ENCODE measurements around the gene PRAMEF18.
"Not testable (repeated sequence)": the region's sequence is repeated elsewhere in the genome, so short reads cannot be mapped to it uniquely, and the experiment has no call there.

Gene PRAMEF18, protein sequence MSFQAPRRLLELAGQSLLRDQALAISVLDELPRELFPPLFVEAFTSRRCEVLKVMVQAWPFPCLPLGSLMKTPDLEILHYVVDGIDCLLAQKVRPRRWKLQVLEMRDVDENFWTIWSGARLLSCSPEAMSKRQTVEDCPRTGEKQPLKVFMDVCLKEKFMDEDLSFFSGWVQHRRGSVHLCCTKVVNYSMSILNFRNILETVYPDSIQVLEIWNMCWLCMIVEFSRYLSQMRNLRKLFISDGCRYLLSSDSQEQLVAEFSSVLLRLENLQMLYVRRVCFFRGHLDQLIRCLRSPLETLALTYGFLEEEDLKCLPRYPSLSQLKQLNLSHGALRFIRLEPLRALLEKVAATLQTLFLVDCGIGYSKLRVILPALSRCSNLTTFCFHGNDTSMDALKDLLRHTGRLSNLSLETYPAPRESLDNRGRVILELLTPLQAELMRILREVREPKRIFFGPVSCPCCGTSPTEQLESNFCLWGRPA

DNA sequence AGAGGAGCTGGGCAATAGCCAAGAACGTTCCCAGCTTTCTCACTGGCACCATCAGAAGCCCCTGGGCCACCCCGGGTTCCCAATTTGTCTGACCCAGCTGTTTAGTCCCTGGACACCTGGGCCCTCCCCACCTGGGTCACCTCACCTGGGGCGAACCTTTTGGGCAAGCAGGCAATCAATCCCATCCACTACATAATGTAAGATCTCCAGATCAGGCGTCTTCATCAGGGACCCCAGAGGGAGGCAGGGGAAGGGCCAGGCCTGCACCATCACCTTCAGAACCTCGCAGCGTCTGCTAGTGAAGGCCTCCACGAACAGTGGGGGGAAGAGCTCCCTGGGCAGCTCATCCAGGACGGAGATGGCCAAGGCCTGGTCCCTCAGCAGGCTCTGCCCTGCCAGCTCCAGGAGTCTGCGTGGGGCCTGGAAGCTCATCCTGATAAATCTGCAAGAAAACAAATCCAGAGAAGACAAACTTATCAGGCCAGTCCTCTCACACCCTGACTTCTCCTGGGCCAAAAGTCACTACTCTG is at the start of gene PRAMEF18:
Gene PRAMEF18 (minus strand): TSS at position 480 of the 530 bp plus-strand sequence. CDS start 48 bp downstream, at position 432.
- DNase-seq (ENCODE audit: low read depth); H3K27me3 ChIP-seq (replicated peaks; ENCODE audit: control insufficient read depth, insufficient read depth, low read length); H3K4me3 ChIP-seq (ENCODE audit: low read length); H3K36me3 ChIP-seq (ENCODE audit: control insufficient read depth, insufficient read depth, low read length, severe bottlenecking); H3K4me1 ChIP-seq (ENCODE audit: control insufficient read depth, insufficient read depth, low read length); H3K9me3 ChIP-seq (ENCODE audit: control insufficient read depth, low read length); H3K9ac ChIP-seq (ENCODE audit: low read length): not testable (repeated sequence)

DNA sequence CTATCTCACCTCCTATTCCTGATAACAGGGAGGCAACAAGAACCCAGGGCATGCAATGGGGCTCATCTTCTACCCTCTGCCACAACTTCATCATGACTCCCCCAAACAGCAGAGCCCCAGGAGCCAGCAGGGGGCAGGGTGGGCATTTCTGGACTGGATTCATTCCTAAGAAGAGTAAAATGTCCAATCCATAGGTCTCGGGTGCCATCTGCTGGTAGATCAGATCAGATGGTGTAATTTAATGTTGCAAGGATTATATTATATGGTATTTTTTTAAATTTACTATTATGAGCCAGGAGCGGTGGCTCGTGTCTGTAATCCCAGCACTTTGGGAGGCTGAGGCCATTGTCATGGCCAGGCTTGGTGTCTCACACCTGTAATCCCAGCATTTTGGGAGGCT is 39.2 kb upstream of the PRAMEF18 start:
- DNase-seq (ENCODE audit: low read depth); H3K4me3 ChIP-seq (ENCODE audit: low read length); H3K27me3 ChIP-seq (replicated peaks; ENCODE audit: control insufficient read depth, insufficient read depth, low read length); H3K9ac ChIP-seq (ENCODE audit: low read length); H3K36me3 ChIP-seq (ENCODE audit: control insufficient read depth, insufficient read depth, low read length, severe bottlenecking); H3K9me3 ChIP-seq (ENCODE audit: control insufficient read depth, low read length); H3K4me1 ChIP-seq (ENCODE audit: control insufficient read depth, insufficient read depth, low read length): not testable (repeated sequence)

DNA sequence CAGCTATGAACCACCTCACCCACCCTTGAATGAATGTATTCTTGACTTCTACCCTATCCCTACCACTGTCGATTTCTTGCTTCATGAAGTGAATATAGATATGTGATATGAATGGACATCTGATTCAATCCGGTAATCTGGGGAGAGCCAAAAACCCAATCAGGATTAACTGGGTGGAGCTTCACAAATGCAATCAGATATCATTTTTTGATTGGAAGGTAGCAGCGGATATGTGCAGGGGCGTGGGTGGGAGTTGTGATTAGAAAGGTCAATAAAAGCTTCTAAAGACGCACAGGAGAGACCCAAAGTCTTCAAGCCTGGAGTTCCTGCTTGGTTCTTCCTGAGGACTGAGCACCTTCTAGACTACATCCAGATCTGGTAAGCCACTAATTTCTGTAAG is 27.9 kb upstream of the PRAMEF18 start, which contains the start of gene PRAMEF5:
Gene PRAMEF5 (plus strand): TSS at position 301 of the 400 bp plus-strand sequence. CDS start 5,071 bp downstream, outside the sequence.
- not testable (repeated sequence) for H3K9ac ChIP-seq (ENCODE audit: low read length); H3K4me1 ChIP-seq (ENCODE audit: control insufficient read depth, insufficient read depth, low read length); DNase-seq (ENCODE audit: low read depth); H3K9me3 ChIP-seq (ENCODE audit: control insufficient read depth, low read length); H3K27me3 ChIP-seq (replicated peaks; ENCODE audit: control insufficient read depth, insufficient read depth, low read length); H3K4me3 ChIP-seq (ENCODE audit: low read length); H3K36me3 ChIP-seq (ENCODE audit: control insufficient read depth, insufficient read depth, low read length, severe bottlenecking)

DNA sequence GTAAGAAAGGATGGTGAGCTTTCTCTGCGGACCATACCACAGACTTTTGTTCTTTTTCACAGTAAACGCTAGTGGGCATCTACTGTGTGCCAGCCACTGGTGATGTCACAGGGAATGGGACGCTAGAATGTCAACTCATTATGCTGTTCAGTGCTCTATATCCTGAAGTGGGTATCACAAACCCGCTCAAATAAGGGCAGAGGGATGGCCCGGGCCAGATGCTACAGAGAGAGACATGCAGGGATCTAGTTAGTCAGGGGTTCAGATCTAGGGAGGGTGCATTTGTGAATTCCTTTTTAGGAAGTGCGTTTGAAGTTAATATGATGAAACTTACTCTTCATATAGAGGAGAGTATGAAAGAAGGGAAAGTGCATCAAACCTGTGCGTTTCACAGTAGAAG is 21.2 kb upstream of the PRAMEF18 start:
- DNase-seq (ENCODE audit: low read depth); H3K36me3 ChIP-seq (ENCODE audit: control insufficient read depth, insufficient read depth, low read length, severe bottlenecking); H3K4me1 ChIP-seq (ENCODE audit: control insufficient read depth, insufficient read depth, low read length); H3K9me3 ChIP-seq (ENCODE audit: control insufficient read depth, low read length); H3K9ac ChIP-seq (ENCODE audit: low read length); H3K27me3 ChIP-seq (replicated peaks; ENCODE audit: control insufficient read depth, insufficient read depth, low read length); H3K4me3 ChIP-seq (ENCODE audit: low read length): not testable (repeated sequence)

DNA sequence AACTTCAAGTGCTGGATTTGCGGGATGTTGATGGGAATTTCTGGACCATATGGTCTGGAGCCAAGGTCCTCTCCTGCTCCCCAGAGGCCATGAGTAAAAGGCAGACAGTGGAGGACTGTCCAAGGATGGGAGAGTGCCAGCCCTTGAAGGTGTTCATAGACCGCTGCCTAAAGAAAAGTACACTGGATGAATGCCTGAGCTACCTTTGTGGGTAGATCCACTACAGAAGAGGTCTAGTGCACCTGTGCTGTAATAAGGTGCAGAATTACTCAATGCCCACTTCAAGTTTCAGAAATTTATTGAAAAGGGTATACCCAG is 20.6 kb upstream of the PRAMEF18 start:
- not testable (repeated sequence) for H3K36me3 ChIP-seq (ENCODE audit: control insufficient read depth, insufficient read depth, low read length, severe bottlenecking); H3K9me3 ChIP-seq (ENCODE audit: control insufficient read depth, low read length); DNase-seq (ENCODE audit: low read depth); H3K27me3 ChIP-seq (replicated peaks; ENCODE audit: control insufficient read depth, insufficient read depth, low read length); H3K4me1 ChIP-seq (ENCODE audit: control insufficient read depth, insufficient read depth, low read length); H3K4me3 ChIP-seq (ENCODE audit: low read length); H3K9ac ChIP-seq (ENCODE audit: low read length)

DNA sequence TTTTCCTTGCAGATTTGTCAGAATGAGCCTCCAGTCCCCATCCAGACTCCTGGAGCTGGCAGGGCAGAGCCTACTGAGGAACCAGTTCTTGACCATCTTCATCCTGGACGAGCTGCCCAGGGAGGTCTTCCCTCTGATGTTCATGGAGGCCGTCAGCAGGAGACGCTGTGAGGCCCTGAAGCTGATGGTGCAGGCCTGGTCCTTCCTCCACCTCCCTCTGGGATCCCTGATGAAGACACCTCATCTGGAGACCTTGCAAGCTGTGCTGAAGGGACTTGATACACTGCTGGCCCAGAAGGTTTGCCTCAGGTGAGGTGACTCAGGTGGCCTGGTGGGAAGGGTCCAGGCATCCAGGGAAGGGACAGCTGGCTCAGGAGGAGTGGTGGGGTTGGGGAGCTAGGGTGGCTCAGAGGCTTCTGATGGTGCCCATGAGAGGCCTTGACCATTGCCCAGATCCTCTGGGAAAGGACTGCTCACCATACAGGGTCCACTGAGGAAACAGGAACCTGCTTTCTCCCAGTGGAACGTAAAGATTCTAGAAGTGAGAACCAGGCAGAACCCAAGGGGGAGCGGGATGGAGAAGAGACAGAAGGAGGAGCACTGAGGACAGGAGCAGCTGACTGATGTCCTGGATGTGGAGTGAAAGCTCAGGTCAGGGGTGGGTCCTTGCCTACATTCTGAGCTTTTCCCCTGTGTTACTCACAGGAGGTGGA is 20.0 kb upstream of the PRAMEF18 start:
- not testable (repeated sequence) for H3K9me3 ChIP-seq (ENCODE audit: control insufficient read depth, low read length); H3K9ac ChIP-seq (ENCODE audit: low read length); H3K4me3 ChIP-seq (ENCODE audit: low read length); H3K36me3 ChIP-seq (ENCODE audit: control insufficient read depth, insufficient read depth, low read length, severe bottlenecking); H3K27me3 ChIP-seq (replicated peaks; ENCODE audit: control insufficient read depth, insufficient read depth, low read length); DNase-seq (ENCODE audit: low read depth); H3K4me1 ChIP-seq (ENCODE audit: control insufficient read depth, insufficient read depth, low read length)

DNA sequence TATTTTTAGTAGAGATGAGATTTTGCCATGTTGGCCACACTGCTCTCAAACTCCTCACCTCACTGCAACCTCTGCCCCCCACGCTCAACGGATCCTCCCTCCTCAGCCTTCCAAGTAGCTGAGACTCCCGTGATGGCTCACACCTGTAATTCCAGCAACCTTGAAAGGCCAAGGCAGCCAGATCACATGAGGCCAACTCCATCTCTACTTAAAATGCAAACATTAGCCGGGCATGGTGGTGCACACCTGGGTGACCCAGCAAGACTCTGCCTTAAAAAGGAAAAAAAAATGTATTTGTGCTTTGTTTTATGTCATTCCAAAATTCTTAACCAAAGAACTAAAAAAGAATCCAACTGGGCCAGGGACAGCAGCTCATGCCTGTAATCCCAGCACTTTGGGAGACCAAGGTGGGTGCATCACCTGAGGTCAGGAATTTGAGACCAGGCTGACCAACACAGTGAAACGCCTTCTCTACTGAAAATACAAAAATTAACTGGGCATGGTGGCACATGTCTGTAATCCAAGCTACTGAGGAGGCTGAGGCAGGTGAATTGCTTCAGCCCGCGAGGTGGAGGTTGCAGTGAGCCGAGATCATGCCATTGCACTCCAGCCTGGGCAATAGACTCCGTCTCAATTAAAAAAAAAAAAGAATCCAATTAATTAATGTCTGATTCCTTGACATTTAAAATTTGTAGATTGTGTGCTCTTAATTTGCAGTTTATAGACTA is 17.7 kb upstream of the PRAMEF18 start:
- H3K27me3 ChIP-seq (replicated peaks; ENCODE audit: control insufficient read depth, insufficient read depth, low read length); H3K9me3 ChIP-seq (ENCODE audit: control insufficient read depth, low read length); H3K4me3 ChIP-seq (ENCODE audit: low read length); H3K36me3 ChIP-seq (ENCODE audit: control insufficient read depth, insufficient read depth, low read length, severe bottlenecking); H3K9ac ChIP-seq (ENCODE audit: low read length); H3K4me1 ChIP-seq (ENCODE audit: control insufficient read depth, insufficient read depth, low read length); DNase-seq (ENCODE audit: low read depth): not testable (repeated sequence)

DNA sequence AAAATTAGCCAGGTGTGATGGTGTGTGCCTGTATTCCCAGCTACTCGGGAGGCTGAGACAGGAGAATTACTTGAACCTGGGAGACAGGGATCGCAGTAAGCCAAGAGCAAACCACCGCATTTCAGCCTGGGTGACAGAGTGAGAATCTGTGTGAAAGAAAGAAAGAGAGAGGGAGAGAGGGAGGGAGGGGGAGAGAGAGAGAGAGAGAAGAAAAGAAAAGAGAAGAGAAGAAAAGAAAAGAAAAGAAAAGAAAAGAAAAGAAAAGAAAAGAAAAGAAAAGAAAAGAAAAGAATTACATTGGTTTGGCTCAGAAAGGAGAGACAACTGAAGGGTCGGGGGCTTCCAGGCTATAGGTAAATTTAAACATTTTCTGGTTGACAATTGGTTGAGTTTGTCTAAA is 13.7 kb upstream of the PRAMEF18 start:
- not testable (repeated sequence) for H3K27me3 ChIP-seq (replicated peaks; ENCODE audit: control insufficient read depth, insufficient read depth, low read length); DNase-seq (ENCODE audit: low read depth); H3K4me1 ChIP-seq (ENCODE audit: control insufficient read depth, insufficient read depth, low read length); H3K9me3 ChIP-seq (ENCODE audit: control insufficient read depth, low read length); H3K4me3 ChIP-seq (ENCODE audit: low read length); H3K9ac ChIP-seq (ENCODE audit: low read length); H3K36me3 ChIP-seq (ENCODE audit: control insufficient read depth, insufficient read depth, low read length, severe bottlenecking)

DNA sequence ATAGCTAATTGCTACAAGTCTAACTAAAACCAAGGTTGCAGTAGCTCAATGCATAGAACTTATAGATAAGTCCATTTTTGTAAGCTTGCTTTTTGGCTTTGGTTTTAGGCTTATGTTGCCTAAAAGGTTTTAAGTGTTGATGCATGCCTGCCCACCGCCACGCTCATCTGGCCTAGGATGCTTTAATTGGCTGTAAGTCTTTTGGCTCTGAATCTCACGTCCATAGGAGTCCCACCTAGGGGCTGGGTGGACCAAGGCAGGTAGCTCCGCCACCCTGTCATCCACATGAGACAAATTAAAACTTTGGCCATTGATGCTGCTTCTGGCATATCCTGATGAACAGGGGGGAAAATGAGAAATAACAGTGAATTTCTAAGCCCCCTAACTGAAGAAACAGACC is 11.6 kb upstream of the PRAMEF18 start:
- not testable (repeated sequence) for H3K9me3 ChIP-seq (ENCODE audit: control insufficient read depth, low read length); DNase-seq (ENCODE audit: low read depth); H3K27me3 ChIP-seq (replicated peaks; ENCODE audit: control insufficient read depth, insufficient read depth, low read length); H3K4me3 ChIP-seq (ENCODE audit: low read length); H3K9ac ChIP-seq (ENCODE audit: low read length); H3K36me3 ChIP-seq (ENCODE audit: control insufficient read depth, insufficient read depth, low read length, severe bottlenecking); H3K4me1 ChIP-seq (ENCODE audit: control insufficient read depth, insufficient read depth, low read length)

DNA sequence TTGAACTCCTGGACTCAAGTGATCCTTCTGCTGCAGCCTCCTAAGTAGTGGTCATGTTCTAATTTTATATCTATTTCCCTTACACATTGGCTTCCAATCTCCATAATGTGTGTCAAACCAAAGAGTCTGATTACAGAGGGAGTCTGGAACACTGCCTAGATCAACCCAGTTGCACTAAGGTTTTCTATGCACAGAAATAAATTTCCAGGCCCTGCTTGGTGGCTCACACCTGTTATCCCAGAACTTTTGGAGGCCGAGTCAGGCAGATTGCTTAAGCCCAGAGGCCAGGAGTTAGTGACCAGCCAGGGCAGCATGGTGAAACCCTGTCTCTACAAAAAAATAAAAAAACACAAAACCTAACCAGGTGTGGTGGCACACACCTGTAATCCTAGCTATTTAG is 8.1 kb upstream of the PRAMEF18 start:
- H3K27me3 ChIP-seq (replicated peaks; ENCODE audit: control insufficient read depth, insufficient read depth, low read length); H3K4me3 ChIP-seq (ENCODE audit: low read length); H3K4me1 ChIP-seq (ENCODE audit: control insufficient read depth, insufficient read depth, low read length); DNase-seq (ENCODE audit: low read depth); H3K36me3 ChIP-seq (ENCODE audit: control insufficient read depth, insufficient read depth, low read length, severe bottlenecking); H3K9ac ChIP-seq (ENCODE audit: low read length); H3K9me3 ChIP-seq (ENCODE audit: control insufficient read depth, low read length): not testable (repeated sequence)

DNA sequence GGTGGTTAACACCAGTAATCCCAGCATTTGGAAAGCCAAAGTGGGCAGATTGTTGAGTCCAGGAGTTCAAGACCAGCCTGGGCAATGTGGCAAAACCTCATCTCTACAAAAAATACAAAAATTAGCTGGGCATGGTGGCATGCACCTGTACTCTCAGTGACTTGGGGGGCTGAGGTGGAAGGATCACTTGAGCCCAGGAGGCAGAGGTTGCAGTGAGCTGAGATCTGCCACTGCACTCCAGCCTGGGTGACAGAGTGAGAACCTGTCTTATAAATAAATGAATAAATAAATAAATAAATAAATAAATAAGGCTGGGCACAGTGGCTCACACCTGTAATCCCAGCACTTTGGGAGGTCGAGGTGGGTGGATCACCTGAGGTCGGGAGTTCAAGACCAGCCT is 6.1 kb upstream of the PRAMEF18 start:
- not testable (repeated sequence) for DNase-seq (ENCODE audit: low read depth); H3K36me3 ChIP-seq (ENCODE audit: control insufficient read depth, insufficient read depth, low read length, severe bottlenecking); H3K4me3 ChIP-seq (ENCODE audit: low read length); H3K9ac ChIP-seq (ENCODE audit: low read length); H3K27me3 ChIP-seq (replicated peaks; ENCODE audit: control insufficient read depth, insufficient read depth, low read length); H3K4me1 ChIP-seq (ENCODE audit: control insufficient read depth, insufficient read depth, low read length); H3K9me3 ChIP-seq (ENCODE audit: control insufficient read depth, low read length)

Data from adipocyte (in vitro differentiated cells).